Activated CD8-positive, alpha-beta memory T cell treated with anti-CD3 and anti-CD28 coated beads, Interleukin-2, amount 50 U/mL, for 4 hours (primary cell): ENCODE results near the gene CXXC1.
"Not testable (repeated sequence)": the region's sequence is repeated elsewhere in the genome, so short reads cannot be mapped to it uniquely, and the experiment has no call there.

Source experiments
- DNase-seq: peaks from one replicate; pipeline ENCODE4 v3.0.0-alpha.2; 2020

Gene CXXC1

DNA sequence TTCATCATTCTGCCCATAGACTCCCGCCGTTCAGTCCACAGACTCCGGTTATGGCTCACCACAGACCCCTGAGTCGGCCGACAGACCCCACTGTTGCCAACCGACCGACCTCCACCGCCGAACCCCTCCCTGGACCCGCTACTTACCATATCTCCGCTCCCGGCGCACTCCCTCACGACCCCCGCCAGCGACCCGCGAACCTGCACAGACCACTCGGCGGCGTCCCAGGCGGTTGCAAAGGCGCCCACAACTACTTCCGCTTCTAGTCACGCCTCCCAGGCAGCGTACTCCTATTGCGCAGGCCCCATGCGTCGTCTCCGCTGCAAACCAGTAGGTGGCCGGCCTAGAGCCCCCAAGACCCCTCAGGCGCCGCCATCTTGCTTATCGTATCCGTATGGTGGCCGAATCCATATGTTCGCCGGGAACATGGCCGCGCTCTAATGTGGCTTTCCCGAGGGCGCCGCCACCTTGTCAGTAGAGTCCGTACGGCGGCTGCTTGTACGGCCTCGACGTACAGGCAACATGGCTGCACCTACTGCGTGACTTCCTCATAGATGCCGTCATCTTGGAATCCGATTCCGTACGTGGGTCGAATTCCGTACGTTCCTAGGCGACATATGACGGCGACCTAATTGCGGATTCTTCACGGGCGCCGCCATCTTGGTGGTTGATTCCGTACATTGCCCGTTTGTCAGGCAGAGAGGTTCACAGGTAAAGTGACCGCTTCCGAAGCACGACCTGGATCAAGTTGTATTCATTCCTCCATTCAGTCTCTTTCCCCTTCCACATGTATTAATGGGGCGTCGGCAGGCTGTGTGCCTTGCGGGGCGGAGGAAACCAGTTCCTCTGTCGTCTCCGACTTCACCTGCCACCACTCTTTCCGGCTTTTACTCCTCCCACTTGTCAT, at the start of gene CXXC1:
CXXC1 (minus strand) TSS at position 252 of the 907 bp plus-strand sequence; CDS start at position 149, 103 bp downstream.
- peak; percentile 96 for DNase-seq

DNA sequence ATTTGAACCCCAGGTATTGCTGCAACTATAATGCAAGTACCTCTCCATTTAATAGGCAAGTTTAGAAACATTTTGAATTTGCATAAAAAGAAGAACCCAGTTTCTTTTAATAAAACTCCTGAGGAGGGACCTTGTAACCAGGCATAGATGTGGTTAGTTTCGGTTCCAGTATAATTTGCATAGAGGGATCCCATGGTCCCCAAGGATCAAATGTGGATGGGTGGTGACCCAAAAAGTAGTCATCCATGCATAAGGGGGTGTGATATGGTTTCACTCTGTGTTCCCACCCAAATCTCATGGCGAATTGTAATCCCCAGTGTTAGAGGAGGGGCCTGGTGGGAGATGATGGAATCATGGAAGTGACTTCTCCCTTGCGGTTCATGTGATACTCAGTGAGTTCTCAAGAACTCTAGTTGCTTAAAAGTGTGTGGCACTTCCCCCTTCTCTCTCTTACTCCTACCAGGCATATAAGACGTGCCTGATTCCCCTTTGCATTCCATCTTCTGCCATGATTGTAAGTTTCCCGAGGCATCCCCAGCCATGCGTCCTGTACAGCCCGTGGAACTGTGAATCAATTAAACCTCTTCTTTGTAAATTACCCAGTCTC, 47.2 kb upstream of the CXXC1 start:
- no peak for DNase-seq

DNA sequence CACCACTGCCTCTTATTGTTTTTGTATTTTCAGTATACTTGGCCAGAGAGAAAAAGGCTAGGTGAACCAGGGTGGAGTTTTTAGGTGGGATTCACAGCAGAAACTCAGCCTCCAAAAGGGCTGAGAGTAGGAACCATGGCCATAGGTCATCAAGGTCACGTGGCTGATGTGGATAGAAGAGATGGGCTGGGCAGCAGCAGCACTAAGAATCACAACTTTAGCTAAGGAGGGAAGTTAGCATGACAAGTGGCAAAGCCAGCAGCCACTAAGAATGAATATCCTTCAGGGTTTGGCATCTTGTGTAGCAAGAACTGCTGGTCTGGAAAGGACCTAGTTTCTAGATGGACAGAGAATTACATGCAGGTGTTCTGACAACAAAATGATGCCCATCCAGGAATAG, 44.2 kb upstream of the CXXC1 start:
- DNase-seq, result no peak

DNA sequence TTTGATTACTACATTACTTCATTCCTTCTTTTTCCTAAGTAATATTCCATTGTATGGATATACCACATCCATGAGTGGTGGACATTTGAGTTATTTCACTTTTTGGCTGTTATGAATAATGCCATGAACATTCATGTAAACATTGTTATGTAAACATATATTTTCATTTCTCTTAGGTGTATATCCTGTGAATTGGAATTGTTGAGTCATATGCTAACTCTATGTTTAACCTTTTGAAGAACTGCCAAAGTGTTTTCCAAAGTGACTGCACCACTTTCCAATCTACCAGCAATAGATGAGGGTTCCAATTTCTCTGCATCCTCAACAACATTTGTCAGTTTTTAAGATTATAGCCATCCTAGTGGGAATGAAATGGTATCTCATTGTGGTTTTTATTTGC, 42.7 kb upstream of the CXXC1 start:
- no peak for DNase-seq

GRCh38 chr18:50327983-50328382, 40.5 kb upstream of the CXXC1 start:
- no peak for DNase-seq

DNA sequence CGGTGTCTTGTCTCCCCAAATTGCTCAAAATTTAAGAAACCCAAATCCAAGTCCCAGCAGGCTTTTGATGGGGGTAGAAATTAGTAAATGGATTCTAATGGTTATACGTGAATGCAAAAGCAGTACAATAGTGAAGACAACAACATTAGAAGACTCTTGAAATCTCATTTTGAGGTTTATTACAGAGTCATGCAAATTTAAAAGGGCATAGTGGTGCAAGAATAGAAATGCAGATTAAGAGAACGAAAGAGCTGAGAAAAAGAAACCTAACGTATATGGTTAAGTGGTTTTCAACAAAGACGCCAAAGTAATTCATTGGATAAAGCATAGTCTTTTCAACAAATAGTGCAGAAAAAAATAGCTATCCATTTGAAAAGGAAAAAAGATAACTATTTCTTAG, 33.2 kb upstream of the CXXC1 start:
- DNase-seq, result no peak

DNA sequence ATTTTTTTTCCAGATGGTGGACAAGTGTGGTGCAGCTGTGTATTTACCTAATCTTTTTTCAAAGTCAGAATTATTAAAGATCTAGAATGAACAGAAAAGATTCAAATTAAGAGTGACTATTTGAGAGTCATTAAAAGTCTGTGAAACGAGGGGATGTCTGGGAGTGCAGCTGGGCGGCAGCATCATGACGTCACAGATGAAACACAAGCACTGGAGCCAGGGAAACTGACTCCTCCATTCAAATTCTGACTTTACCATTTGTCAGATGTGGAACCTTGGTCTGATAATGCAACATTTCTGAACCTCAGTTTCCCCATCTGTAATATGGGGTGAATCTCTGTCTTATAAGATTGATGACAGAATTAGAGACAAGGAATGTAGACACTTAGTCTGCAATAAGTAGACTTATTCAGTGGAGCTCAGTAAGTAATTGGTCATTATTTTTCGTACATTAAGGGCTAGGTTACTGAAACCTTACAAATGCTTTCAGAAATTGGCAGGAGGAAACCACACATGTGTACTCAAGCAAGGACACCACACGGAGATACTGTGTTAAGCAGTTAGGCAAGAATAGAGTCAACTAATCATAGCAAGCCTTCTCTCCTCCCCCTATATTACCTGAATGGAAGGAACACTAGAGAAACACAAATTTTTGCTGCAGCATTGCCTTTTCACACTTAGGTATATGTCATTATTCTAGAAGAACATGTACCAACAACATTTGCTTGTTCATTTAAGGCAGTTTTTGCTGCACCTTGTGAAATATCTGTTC, 27.8 kb upstream of the CXXC1 start:
- no peak for DNase-seq

DNA sequence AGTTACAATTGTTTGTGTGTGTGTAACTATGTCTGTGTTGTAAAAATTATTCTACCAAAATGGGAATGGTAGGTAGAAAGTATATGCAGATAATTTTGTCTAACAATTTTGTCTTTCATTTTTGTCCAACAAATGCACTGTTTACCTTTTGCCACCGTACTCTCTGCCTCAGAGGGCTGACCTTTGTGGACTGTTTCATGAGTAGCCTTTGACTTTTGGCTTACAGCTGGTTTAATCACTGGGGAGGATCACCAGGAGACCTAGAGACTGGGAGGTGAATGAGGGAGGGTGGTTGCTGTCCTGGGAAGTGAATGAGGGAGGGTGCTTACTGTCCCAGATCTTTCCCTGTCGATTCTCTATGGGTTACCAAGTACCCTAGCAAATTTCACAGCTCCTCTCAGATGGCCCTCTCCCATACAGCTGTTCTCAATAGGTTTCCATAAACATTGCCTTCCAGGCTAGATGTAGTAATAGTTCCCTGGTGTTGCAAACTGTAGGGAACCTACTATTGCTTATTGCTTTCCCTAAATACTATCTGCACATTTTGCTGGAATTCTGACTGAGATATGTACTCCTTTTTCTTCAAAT, 26.5 kb upstream of the CXXC1 start:
- DNase-seq, result no peak

DNA sequence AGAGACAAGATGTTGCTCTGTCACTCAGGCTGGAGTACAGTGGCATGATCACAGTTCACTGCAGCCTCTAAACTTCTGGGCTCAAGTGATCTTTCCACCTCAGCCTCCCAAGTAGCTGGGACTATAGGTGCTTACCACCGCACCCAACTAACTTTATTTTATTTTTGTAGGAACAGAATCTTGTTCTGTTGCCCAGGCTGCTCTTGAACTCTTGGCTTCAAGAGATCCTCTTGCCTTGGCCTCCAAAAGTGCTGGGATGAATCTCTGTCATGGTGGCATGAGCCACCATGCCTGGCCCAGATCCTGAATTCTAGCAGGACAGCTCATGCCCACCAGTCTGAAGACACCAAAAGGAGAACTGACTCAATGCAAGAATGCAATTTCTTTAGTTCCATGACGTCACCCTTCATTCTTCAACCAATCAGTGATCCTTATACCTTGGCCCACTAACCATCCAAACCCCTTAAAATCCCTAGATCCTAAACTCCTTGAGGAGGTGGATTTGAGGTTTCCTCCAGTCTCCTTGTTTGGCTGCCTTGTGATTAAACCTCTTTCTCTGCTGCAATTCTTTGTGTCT, 25.6 kb upstream of the CXXC1 start:
- DNase-seq, result no peak

DNA sequence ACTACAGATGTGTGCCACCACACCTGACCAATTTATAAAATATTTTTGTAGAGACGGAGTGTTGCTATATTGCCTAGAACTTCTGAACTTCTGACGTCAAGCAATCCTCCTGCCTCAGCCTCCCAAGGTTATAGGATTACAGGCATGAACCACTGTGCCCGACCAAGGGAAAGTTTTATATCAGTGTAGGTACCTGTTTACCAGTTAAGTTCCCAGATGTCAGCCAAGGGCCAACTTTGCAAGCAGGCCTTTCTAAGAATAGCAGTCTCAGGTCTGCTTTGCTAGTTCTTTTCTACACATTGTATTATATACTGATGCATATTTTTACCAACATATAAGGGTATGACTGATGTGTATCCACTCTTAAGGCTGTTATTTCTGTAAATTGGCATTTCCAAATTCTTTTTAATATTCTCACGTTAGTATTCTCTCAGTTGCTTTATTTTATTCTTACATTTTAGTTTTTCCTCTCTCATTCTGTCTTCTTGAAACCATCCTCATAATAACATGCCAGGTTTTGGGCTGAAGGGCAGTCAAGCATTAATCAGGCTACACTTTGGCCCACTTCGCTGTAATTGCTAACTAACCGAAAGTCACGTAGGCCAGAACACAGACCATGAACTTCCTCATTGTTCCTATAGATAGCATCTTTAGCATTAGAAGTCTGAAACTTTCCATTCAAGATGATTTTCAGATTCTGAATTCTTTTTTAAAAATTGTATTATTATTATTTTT, 25.0 kb upstream of the CXXC1 start:
- DNase-seq, result no peak

GRCh38 chr18:50311650-50312049, 24.2 kb upstream of the CXXC1 start:
- DNase-seq, result no peak

GRCh38 chr18:50310080-50310479, 22.6 kb upstream of the CXXC1 start:
- DNase-seq, result no peak

DNA sequence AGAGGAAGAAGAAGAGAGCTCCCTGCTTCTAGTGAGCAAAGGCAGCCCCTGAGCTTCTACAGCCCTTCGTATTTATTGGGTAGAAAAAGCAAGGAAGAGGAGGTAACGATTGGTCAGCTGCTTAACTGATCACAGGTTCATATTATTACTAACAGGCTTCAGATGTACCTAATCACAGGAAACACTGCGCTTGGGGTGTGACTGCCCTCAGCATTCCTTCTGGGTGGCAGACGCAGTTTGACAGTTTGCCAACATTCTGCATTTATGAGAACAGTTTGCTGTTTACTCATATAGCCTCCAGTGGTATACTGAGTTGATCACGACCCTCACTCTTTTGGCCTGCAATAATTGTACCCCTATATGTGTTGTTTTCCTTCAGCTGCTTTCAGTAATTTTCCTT, 21.4 kb upstream of the CXXC1 start:
- not testable (repeated sequence) for DNase-seq

- peak; percentile 88 for DNase-seq
Measured at GRCh38 chr18:50307738-50308470, 20.4 kb upstream of the CXXC1 start.

DNA sequence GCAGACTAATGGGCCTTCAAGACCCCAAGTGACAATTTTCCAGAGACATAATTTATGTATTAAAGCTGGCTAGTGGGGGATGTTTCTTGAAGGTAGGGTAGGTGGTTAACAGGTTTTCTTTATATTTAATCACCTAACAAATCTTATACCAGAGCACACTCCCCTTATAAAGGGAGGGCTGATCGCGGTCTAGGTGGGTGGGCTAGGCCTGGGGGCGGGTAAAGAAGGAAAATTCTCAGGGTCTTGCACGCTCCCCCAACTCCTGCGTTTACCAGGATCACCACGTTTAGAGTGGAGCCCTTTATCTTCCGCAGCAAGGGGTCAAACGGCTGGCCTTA, 19.9 kb upstream of the CXXC1 start:
- DNase-seq, result no peak

GRCh38 chr18:50306944-50307343, 19.5 kb upstream of the CXXC1 start:
- no peak for DNase-seq

- DNase-seq, result no peak
Measured at GRCh38 chr18:50301074-50301473, 13.6 kb upstream of the CXXC1 start.

DNA sequence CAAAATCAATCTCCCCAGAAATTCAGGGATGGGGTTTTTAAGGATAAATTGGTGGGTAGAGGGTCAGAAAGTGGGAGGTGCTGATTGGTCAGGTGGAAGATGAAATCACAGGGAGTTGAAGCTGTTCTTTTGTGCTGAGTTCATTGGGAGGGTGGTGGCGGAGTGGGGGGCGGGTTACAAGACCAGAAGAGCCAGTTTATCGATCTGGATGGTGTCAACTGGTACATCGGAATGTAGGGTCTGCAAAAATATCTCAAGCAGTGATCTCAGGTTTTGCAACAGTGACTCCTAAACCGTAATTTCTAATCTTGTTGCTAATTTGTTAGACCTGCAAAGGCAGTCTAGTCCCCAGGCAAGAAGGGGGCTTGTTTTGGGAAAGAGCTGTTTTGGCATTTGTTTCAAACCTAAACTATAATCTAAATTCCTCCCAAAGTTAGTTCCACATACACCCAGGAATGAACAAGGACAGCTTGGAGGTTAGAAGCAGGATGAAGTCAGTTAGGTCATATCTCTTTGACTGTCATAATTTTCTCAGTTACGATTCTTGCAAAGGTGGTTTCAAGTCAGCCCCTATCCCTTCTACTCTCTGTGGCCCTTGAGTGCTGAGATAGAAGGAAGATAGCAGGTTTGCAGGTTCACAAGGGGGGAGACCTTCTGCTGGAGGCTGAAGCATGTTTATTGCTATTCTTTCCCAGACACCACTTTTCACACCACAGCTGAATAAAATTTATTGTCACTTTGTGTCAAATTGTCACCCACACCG, 12.3 kb upstream of the CXXC1 start:
- DNase-seq, result no peak

DNA sequence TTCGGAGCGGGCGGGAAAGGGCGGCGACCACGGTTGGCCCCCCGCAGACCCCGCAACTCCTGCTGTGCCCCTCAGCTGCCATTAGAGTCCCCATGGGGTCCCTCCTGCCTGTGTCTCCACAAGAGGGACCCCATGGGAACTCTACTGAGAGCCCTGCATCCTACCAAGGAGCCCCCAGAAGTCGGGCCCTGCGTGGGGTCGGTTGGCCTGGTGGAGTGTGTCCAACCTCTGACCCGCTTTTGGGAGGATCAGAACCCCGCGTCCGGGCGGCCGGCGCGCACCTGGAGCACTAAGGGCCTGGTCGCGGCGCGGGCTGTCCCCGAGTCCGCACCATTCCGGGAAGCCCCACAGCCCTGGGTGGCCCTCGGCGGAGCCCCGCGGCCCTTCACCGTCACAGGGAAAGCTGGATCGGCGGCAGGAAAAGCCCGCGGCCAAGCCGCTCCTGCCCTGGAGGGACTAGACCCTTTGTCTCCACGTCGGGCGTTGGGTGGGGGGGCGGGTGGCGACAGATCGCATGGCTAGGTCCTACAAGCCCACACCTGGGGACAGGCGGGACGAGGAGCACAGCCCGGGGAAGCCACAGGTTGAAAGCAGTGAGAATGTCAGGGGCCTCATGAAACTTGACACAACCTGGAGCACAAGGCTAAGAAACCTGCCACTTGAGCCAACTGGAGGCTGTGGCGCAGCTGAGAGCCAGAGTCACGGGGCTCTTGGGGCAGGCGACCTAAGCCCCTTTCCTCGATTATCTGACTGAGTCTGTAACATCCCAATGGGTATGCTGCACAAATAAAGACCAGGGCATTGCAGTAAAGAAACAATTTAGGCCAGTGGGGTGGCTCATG, 11.2 kb upstream of the CXXC1 start:
- no peak for DNase-seq
